Natural killer cell treated with Interleukin-12 subunit alpha and Interleukin-12 subunit beta and Interleukin-15 and Interleukin-18, amount 100 ng/mL, for 72 hours (primary cell): ENCODE measurements around the gene PTPRG. TPM values are rescaled to one million over a fixed set of nuclear protein-coding genes. Genes with fewer than 3 reads are reported as not detected.

ENCODE experiments used
- ATAC-seq, 2 donors: fragments of 150-1000 bp; cut with Tn5 transposase in 1 of 2; sonication (Bioruptor Pico), chemical (Tn5 transposase) in 1 of 2; 2 replicates each; pipeline ENCODE4 v1.10.0; 2021
- DNase-seq: peaks from one replicate; pipeline ENCODE4 v3.0.0; 2022; ENCODE audit warnings: low spot score
- H3K27ac Mint-ChIP-seq, 2 donors: 1 replicate in 1 of 2; 2 replicates in 1 of 2; pipeline ENCODE4 v1.8.0; 2022; ENCODE audit warnings: mixed read lengths in 2 of 2, mild to moderate bottlenecking in 1 of 2, moderate library complexity in 1 of 2
- H3K27me3 Mint-ChIP-seq, 2 donors: 1 replicate in 1 of 2; 2 replicates in 1 of 2; pipeline ENCODE4 v1.8.0; 2022; ENCODE audit warnings: mixed read lengths in 2 of 2
- H3K36me3 Mint-ChIP-seq: one replicate; pipeline ENCODE4 v1.8.0; 2022; ENCODE audit warnings: mixed read lengths
- H3K4me1 Mint-ChIP-seq, 2 donors: 1 replicate in 1 of 2; 2 replicates in 1 of 2; pipeline ENCODE4 v1.8.0; 2022; ENCODE audit warnings: low read depth in 2 of 2, mixed read lengths in 2 of 2, mild to moderate bottlenecking in 1 of 2
- H3K4me3 Mint-ChIP-seq: one replicate; pipeline ENCODE4 v1.8.0; 2022; ENCODE audit warnings: mixed read lengths
- H3K9me3 Mint-ChIP-seq: 2 replicates; pipeline ENCODE4 v1.8.0; 2022; ENCODE audit warnings: mixed read lengths
- total RNA-seq, 2 donors: library from RNA; stranded (reverse); gene quantifications; one replicate each; pipeline ENCODE4 v1.2.3, GENCODE V29; 2022

Gene PTPRG
- total RNA-seq, 2 donors from 2014 or later = 0.33 to 0.93 TPM

DNA sequence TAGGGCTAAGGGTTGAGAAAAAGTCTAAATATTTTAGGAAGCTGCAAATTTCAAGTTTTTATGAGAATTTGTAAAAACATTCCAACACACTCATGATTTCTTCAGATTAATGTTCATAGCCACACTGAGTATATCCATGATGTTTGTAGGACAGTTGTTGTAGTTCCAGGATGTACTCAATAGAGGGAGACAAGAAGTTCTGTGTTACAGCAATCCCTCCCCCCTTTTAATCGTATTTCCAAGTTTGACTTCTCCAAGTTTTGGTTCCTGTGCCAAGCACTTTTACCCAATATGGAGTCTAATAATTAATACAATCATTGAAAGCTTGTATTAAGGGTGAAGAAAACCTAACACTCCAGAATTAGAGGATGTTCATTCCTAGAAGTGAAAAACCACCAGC lies 668.5 kb downstream of the PTPRG start:
- no peak overlapping the region for H3K27ac Mint-ChIP-seq
- no peaks in the 10 kb centered on the region for H3K4me1 Mint-ChIP-seq
- no peaks in the 10 kb centered on the region for H3K36me3 Mint-ChIP-seq
- H3K9me3 Mint-ChIP-seq = no peaks in the 10 kb centered on the region
- ATAC-seq (no peak), DNase-seq (no peak)
- H3K4me3 Mint-ChIP-seq = no peak overlapping the region
- H3K27me3 Mint-ChIP-seq = no peaks in the 10 kb centered on the region

DNA sequence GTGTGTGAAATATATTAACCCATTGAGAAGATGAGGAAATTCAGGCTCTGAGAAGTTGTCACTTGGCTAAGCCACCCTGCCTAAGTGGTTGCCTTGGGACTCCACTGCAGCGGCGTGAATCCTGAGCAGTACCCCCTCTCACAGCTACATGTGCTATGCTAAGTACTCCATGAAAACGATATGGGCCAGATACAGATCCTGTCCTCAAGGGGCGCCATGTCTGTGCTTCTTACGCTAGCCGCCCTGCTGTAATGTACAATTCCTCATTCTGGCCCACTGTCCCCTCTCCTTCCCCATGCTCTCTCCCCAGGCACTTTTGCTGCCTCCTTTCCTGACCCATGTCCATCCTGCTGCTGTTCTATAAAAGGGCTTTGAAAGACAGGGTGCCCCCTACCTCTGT lies 671.7 kb downstream of the PTPRG start:
- DNase-seq = no peak
- Mint-ChIP-seq H3K27ac (no peak overlapping the region), H3K4me1 (no peaks in the 10 kb centered on the region), H3K36me3 (no peaks in the 10 kb centered on the region), H3K27me3 (no peaks in the 10 kb centered on the region), H3K9me3 (no peaks in the 10 kb centered on the region), H3K4me3 (no peak overlapping the region)
- ATAC-seq = no peak

DNA sequence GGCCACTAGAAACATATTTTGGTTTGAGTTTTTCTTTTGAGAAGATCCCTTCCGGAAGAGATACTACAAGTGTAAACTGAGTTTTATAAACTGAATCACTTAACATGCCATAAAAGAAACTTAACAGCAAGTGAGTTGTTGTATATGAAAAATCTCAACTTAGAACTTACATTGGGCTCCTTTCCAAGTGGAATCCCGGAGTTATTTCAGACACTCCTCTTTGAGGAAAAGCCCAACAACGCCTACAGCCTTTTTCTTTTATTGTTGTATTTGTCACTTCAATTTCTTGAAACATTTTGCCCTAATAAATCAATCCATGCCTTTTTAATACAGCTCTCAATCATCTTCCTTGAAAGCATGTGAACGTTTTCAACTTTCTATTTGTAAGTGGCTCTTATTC lies 674.6 kb downstream of the PTPRG start:
- Mint-ChIP-seq H3K4me1 (no peaks in the 10 kb centered on the region), H3K27ac (no peak overlapping the region), H3K4me3 (no peak overlapping the region), H3K27me3 (no peaks in the 10 kb centered on the region), H3K9me3 (no peaks in the 10 kb centered on the region), H3K36me3 (no peaks in the 10 kb centered on the region)
- DNase-seq (no peak), ATAC-seq (no peak)

DNA sequence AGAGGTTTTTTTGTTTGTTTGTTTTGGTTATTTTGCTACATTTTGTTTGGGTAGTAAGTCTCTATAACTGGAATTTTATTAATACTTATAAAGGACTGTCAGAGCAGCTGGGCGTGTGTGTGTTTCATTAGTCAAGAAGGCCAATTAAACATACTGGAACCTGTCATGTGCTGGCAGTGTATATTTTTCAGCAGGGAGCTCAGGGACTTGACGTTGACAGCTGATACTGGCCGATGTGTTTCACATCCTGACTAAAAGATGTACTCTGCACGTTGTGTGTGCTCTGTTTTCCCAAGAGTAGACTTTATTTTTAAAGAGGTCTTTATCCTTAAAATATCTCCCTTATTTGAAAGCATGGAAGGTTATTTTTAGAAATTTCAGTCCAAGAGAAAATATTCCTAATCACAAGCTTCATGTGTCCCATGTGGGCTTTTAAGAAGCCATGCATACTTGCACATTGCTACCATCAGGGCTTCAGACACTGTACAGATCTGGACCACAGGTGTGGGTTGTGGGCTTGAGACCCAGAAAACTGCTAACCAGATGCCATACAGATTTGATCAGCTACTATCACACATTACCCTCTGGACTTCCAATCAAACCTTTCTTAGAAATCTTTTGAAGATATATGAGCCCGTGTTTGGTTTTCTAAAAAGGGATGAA lies 676.0 kb downstream of the PTPRG start:
- no peak overlapping the region for H3K27ac Mint-ChIP-seq

DNA sequence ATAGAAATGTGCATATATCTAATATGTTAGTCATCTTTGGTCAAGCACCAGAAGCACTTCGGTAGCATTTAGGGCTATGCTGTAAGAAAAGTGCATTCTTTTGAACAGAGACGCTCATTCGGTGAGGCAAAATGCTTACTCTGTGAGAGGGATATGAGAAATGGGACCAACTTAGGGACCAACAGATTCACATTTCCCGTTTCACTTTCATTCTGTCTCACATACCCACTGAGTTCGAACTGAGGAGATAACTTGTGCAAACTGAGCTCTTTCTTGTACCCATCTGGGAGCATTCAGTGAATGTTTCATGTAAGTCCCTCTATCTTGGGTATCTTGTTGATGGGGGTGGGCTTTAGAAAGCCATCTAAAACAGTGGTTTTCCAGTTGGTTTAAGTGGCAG lies 676.6 kb downstream of the PTPRG start:
- H3K9me3 Mint-ChIP-seq = no peaks in the 10 kb centered on the region
- no peaks in the 10 kb centered on the region for H3K36me3 Mint-ChIP-seq
- H3K27me3 Mint-ChIP-seq = no peaks in the 10 kb centered on the region
- H3K27ac Mint-ChIP-seq = no peak overlapping the region
- H3K4me1 Mint-ChIP-seq = no peaks in the 10 kb centered on the region
- ATAC-seq = no peak
- no peak overlapping the region for H3K4me3 Mint-ChIP-seq
- DNase-seq = no peak

More for the DNA sequence above, 676.0 kb downstream of the PTPRG start:
- DNase-seq (no peak), ATAC-seq (no peak)
- no peak overlapping the region for H3K4me3 Mint-ChIP-seq
- H3K4me1 Mint-ChIP-seq = no peaks in the 10 kb centered on the region
- H3K27me3 Mint-ChIP-seq = no peaks in the 10 kb centered on the region
- H3K9me3 Mint-ChIP-seq = no peaks in the 10 kb centered on the region
- no peaks in the 10 kb centered on the region for H3K36me3 Mint-ChIP-seq

DNA sequence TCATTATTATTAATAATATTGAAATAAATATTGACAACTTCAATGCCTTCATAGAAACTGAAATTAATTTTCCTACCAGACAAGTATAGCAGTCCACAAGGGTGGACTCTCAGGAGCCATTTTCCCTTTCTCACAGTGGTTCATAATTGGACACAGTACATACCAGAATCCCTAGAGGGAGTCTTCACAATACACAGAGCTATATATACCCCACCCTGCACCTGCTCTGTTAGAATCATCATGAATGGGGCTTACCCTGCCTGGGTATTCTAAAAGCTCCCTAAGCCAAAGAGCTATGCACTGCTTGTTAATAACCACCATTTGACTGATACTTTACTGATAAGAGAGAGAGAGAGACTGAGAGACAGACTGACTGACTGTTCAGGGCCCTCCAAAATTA lies 677.1 kb downstream of the PTPRG start:
- no peak overlapping the region for H3K4me3 Mint-ChIP-seq
- no peak for DNase-seq
- no peak for ATAC-seq

DNA sequence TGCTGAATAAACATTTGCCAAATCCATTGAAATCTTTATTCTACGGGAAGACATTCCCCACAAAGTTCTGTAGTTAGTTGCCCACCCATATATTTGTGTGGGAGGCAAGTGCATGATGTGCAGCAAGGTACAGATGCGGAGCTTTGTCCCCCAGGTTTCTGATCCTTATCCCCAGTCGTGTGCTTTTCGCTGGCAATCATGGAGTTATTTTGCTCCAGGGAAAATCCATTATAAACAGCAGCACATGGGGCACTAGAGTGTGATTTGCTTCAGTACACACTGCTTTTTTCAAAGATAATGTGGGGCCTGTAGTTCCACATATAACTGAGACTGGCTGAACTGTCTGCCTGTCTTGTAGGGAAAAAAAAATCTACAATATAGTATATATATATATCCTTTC lies 679.9 kb downstream of the PTPRG start:
- no peak for DNase-seq
- Mint-ChIP-seq H3K36me3 (no peaks in the 10 kb centered on the region), H3K4me3 (no peak overlapping the region), H3K4me1 (no peaks in the 10 kb centered on the region), H3K27ac (no peak overlapping the region), H3K9me3 (no peaks in the 10 kb centered on the region), H3K27me3 (no peaks in the 10 kb centered on the region)
- no peak for ATAC-seq

More for the DNA sequence above, 677.1 kb downstream of the PTPRG start:
- Mint-ChIP-seq H3K4me1 (no peaks in the 10 kb centered on the region), H3K36me3 (no peaks in the 10 kb centered on the region), H3K9me3 (no peaks in the 10 kb centered on the region), H3K27me3 (no peaks in the 10 kb centered on the region), H3K27ac (no peak overlapping the region)

DNA sequence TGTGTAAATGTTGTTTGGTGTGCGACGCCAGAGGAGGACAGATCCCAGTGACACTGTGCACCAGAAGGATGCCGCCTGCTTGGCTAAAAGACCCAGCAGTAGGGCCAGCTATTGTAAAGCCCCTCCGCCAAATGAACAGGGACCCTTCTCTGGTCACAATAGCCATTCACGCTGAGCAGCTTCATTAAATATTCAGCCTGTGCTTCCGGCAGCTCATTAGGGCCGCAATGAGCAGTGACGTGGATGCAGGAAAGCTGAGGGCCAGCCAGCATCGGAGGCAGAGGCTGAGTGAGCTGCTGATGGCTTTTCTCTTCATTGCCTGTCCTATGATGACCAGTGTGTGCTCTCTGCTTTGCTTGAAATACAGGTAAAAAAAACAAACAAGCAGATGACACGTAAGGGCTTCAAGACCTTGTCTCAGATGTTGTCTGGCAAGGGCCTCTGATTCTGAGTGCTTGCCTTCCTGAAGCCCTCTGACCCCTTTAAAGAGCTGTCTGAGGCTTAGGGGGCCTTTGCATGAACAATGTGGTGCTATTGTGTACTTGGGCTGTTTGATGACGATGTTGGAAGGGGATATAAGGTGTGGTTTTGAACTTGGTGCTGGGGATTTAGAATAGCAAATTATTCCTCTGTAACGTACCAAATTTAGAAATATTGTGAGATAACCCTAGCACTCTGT lies 681.6 kb downstream of the PTPRG start:
- Mint-ChIP-seq H3K4me3 (no peak overlapping the region), H3K36me3 (no peaks in the 10 kb centered on the region), H3K9me3 (no peaks in the 10 kb centered on the region), H3K27me3 (no peaks in the 10 kb centered on the region), H3K27ac (no peak overlapping the region), H3K4me1 (no peaks in the 10 kb centered on the region)
- ATAC-seq = no peak
- DNase-seq = no peak

DNA sequence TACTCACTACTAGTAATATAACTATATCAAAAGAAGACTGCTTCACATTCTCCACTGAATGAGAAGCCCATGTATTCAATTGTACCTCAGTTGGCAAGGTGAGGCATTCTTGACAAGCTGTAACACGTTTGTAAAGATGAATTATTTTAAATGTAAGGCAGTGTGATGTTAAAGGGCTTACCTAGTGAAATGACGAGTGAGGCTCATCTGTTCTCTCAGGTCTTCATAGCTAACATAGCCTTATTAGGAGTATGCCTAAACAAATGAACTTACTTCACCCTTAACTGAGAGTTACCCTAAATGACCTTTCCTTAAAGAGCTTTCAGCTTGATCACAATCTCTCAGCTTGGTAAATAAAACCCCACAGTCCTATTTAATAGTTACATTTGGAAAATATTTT lies 684.7 kb downstream of the PTPRG start:
- Mint-ChIP-seq H3K4me1 (no peaks in the 10 kb centered on the region), H3K4me3 (no peak overlapping the region), H3K9me3 (no peaks in the 10 kb centered on the region), H3K27me3 (no peaks in the 10 kb centered on the region), H3K36me3 (no peaks in the 10 kb centered on the region), H3K27ac (no peak overlapping the region)
- ATAC-seq (no peak), DNase-seq (no peak)

DNA sequence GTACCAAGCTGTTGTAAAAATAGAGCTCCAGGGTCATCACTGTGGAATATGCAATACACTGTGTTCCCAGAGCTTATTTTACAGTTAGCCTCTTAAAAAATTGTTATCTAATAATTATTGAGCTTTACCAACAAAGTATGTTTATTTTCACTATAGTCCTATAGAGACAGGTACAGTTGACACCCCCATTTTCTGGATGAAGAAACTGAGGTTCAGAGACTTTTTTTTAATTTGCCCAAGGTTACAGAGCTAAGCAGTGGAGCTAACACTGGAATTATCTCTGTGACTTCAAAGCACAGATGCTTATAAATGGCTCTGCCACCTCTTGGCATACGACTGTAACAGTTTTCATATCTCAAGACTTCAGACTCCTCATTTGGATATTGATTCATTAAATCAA lies 685.6 kb downstream of the PTPRG start:
- ATAC-seq (no peak), DNase-seq (no peak)
- Mint-ChIP-seq H3K9me3 (no peaks in the 10 kb centered on the region), H3K4me1 (no peaks in the 10 kb centered on the region), H3K27ac (no peak overlapping the region), H3K4me3 (no peak overlapping the region), H3K36me3 (no peaks in the 10 kb centered on the region), H3K27me3 (no peaks in the 10 kb centered on the region)

DNA sequence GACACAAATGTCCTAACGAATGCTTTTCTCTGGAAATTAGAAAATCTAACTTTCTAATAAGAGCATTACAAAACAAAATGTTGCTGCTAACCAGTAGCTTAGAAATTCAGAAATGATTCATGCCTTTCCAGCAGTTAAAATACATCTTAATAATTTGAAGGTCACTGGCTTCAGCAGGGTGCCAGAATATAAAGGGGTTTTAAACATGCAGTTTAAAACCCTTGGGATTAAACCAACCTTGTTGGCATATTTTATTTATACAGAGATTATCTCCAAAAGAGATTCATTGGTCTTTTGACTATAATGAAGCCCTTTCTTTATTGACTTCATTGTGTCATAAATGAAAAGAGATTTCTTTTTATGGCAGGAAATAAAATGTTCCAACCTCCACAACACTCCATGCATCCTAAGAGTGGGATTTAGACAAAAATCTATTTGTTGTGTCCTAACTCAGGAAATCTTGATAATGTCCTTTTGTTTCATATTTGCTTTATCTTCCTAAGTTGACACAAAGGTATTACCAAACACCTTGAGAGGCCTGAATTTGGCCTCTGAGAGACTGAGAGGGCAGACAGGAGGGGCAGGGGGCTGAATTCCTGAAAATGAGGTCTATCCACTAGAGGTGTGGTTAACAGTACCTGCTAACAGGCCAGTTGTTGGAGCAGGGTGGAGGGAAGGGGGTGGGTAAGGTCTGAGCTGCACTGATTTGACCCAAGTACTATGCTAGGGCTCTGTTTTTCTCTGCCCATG lies 687.5 kb downstream of the PTPRG start:
- H3K4me1 Mint-ChIP-seq = no peaks in the 10 kb centered on the region

DNA sequence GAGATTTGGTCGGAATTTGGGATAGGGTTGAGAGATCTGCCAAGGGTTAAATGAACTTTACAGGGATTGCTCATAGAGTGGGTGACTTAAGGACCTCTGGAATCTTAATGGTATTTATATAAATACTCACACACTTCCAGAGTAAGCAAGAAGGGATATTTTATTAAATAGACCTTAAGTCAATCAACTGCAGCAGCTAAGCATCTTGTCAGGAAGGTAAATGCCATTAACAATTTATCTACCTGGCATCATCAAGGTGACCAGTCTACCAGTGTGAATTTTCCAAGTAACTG lies 688.1 kb downstream of the PTPRG start:
- Mint-ChIP-seq H3K36me3 (no peaks in the 10 kb centered on the region), H3K4me1 (no peaks in the 10 kb centered on the region), H3K27me3 (no peaks in the 10 kb centered on the region), H3K9me3 (no peaks in the 10 kb centered on the region), H3K4me3 (no peak overlapping the region), H3K27ac (no peak overlapping the region)
- DNase-seq (no peak), ATAC-seq (no peak)

More for the DNA sequence above, 687.5 kb downstream of the PTPRG start:
- no peaks in the 10 kb centered on the region for H3K36me3 Mint-ChIP-seq
- no peaks in the 10 kb centered on the region for H3K9me3 Mint-ChIP-seq
- DNase-seq = no peak
- no peak overlapping the region for H3K4me3 Mint-ChIP-seq
- no peak for ATAC-seq
- no peaks in the 10 kb centered on the region for H3K27me3 Mint-ChIP-seq
- H3K27ac Mint-ChIP-seq = no peak overlapping the region

DNA sequence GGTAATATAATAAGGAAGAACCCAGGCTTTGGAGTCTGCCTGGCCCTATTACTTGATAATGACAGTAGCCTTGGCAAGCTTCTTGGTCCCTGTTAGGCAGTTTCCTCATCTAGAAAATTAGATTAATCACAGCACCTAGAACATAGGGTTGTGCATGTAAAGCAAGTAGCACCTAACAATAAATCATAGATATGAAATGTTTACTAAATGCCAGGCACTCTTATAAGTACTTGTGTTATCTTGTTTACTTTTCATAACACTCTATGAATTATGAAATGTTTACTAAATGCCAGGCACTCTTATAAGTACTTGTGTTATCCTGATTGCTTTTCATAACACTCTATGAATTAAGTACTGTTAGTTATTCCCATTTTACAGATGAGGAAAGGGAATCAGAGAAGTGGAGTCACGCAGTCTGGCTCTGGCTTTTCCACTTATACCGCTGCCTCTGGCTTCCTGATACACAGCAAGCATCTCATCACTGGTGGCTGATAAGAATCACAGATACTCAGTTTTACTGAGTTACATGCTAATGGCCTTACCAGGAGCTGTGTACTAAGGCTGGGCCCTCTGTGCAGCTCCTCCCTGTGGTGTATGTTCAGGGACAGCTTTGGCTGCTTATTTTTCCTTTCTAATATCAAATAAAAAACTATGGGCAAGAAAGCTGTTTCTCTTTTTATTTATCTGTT lies 688.6 kb downstream of the PTPRG start:
- Mint-ChIP-seq H3K9me3 (no peaks in the 10 kb centered on the region), H3K27ac (no peak overlapping the region), H3K4me3 (no peak overlapping the region), H3K36me3 (no peaks in the 10 kb centered on the region), H3K4me1 (no peaks in the 10 kb centered on the region), H3K27me3 (no peaks in the 10 kb centered on the region)
- no peak for DNase-seq
- no peak for ATAC-seq
